Effector CD4-positive, alpha-beta T cell (primary cell): Measurements from ENCODE around the gene MAVS.
"Not testable (repeated sequence)": the region's sequence is repeated elsewhere in the genome, so short reads cannot be mapped to it uniquely, and the experiment has no call there.

ENCODE experiments used
- DNase-seq: peaks from one replicate; pipeline ENCODE4 v3.0.0-alpha.2; 2020

MAVS gene

GRCh38 chr20:3857405-3857804, 10.8 kb downstream of the MAVS start:
- no peak for DNase-seq

GRCh38 chr20:3858689-3859088, 12.1 kb downstream of the MAVS start:
- no peak for DNase-seq

GRCh38 chr20:3861191-3861590, 14.6 kb downstream of the MAVS start:
- DNase-seq = no peak

GRCh38 chr20:3862333-3862732, 15.7 kb downstream of the MAVS start:
- DNase-seq = no peak

DNA sequence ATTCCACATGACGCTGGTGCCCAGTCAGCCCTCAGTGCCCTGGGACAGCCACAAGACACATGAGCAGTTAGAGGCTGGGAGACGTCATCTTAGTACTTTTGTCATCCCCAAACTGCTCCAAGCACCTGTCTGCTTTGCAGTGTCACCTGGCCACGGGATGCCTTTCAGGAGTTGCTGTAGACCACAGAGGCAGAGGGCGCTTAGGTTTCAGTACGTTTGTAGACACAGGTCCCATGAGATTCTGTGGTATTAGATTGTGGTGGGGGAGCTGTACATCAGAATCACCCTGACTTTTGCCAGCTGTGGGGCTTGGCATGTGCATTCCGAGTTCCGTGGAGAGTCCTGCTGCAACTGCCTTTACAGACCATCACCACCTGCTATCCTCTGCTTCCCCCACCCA, 16.7 kb downstream of the MAVS start:
- DNase-seq = no peak

DNA sequence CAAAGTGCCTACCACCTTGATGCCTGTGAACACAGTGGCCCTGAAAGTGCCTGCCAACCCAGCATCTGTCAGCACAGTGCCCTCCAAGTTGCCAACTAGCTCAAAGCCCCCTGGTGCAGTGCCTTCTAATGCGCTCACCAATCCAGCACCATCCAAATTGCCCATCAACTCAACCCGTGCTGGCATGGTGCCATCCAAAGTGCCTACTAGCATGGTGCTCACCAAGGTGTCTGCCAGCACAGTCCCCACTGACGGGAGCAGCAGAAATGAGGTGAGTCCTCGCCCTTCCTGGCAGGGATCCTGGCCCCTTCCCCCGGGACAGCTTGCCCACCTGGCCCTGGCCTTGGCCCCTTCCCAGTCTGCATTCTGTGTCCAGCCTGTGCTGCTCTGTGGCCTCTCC, 17.9 kb downstream of the MAVS start:
- DNase-seq = no peak

GRCh38 chr20:3865152-3865886, 18.7 kb downstream of the MAVS start:
- DNase-seq = no peak

DNA sequence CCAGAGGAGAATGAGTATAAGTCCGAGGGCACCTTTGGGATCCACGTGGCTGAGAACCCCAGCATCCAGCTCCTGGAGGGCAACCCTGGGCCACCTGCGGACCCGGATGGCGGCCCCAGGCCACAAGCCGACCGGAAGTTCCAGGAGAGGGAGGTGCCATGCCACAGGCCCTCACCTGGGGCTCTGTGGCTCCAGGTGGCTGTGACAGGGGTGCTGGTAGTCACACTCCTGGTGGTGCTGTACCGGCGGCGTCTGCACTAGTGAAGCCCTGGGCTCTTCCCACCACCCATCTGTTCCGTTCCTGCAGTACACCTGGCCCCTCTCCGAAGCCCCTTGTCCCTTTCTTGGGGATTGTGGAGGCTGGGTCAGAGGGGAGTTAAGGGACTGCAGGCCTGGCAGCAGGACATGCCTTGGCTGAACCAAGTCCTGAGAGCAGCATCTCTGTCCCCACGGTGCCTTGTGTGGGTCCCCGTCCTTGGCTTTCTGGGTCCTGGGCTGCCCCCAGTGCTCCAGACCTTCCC, 19.3 kb downstream of the MAVS start:
- no peak for DNase-seq

DNA sequence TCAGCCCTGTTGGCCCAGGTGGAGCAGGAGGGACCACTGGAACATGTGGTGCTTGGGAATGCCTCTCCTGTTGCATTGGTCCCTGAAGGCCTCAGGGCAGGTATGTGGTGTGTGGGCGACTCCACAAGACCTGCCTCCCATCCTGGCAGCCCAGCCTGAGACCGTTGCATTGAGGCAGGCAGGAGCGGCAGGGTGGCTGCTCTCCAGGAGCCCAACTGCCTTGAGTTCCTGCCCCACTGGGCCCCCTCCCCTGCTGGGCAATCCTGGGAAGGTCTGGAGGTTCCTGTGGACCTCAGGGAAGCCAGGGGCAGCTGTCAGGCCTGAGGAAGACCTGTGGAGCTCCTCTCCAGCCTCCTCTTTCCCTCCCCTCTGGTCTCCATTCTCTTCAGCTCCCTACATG, 19.8 kb downstream of the MAVS start:
- DNase-seq = no peak

DNA sequence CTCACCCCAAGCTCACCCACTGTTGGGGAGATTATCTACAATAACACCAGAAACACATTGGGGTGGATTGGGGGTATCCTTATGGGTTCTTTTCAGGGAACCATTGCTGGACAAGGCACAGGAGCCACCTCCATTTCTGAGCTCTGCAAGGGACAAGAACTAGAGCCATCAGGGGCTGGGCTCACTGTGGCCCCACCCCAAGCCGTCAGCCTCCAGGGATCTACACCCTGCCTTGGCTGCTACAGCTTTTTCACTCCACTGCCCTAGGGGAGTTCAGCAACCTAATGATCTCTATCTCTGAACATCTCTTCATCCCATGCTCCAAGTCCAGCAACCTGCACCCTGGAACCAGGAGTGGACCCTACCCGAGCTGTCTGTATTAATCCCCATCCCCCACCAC, 21.2 kb downstream of the MAVS start:
- DNase-seq = no peak

DNA sequence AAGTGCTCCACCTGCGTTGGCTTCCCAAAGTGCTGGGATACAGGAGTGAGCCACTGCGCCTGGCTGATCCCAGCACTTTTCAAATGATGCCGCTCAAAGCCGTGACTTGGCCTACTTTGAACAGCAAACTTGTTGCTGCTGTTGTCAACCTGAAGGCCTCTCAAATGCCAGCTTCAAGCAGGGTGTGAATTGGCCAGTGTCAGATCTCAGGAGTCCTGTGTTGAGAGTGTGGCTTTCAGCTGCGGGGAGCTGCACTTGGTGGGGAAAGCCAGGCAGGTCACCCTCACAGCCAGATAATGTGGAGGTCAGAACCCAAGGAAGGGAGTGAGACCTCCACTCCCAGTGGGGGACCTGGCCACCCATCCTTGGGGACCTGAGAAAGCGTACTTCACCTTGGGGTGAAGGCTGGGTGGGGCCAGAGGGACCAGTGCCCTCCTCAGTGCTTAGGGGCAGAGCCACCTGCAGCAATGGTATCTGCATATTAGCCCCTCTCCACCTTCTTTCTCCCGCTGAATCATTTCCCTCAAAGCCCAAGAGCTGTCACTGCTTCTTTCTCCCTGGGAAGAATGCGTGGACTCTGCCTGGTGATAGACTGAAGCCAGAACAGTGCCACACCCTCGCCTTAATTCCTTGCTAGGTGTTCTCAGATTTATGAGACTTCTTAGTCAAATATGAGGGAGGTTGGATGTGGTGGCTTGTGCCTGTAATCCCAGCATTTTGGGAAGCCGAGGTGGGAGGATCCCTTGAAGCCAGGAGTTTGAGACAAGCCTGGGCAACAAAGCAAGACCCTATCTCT, 23.4 kb downstream of the MAVS start:
- DNase-seq = no peak

- DNase-seq = no peak
Observed at GRCh38 chr20:3871550-3872265, 25.1 kb downstream of the MAVS start.

- DNase-seq = no peak
Observed at GRCh38 chr20:3873507-3873906, 26.9 kb downstream of the MAVS start.

GRCh38 chr20:3874194-3874844, 27.7 kb downstream of the MAVS start:
- DNase-seq = no peak

- DNase-seq = no peak
Observed at GRCh38 chr20:3875378-3875974, 28.8 kb downstream of the MAVS start.

DNA sequence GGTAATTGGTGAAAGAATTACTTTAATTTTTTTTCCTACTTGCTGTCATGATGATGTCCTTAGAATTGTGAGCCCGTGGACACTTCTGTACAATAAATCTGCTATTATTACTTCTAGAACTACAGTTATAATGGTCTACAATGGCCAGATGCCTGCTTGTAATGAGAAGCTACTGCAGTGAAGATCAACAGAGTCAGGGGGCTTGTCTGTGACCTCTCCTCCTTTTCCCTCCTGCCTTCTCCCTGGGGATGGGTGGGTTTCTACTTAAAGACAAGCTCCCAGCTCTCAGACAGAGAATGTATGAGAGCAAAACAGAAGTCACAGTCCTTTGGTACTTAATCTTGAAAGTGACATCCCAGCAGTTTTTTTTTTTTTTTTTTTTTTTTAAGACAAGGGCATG, 29.4 kb downstream of the MAVS start:
- DNase-seq = no peak

DNA sequence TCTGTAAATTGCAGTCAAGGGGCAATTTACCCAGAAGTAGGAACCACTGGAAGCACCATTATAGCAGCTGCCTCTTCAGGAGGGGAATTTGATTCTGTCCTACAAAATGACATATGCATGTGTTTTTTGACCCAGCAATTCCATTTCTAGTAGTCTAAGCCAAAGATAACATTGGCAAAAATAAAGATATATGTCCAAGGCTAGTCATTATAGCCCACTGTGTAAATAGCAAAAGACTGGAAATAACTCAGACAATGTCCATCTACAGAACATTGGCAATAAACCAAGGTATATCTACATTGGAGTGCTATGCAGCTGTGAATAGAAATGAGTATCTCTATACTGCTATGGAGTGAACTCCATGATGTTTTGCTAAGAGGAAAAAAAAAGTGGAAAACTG, 30.0 kb downstream of the MAVS start:
- DNase-seq = no peak

GRCh38 chr20:3878921-3879274, 32.3 kb downstream of the MAVS start:
- not testable (repeated sequence) for DNase-seq

GRCh38 chr20:3885715-3886114, 39.1 kb downstream of the MAVS start:
- no peak for DNase-seq

- DNase-seq = no peak
Observed at GRCh38 chr20:3887876-3888620, 41.4 kb downstream of the MAVS start.

- peak; percentile 96 for DNase-seq
Observed at GRCh38 chr20:3888622-3889488, 42.2 kb downstream of the MAVS start, which contains the start of gene PANK2. TSS of gene PANK2 (plus strand) at chr20:3889387.
